ENCODE results near the gene BLOC1S1.

Gene BLOC1S1

DNA sequence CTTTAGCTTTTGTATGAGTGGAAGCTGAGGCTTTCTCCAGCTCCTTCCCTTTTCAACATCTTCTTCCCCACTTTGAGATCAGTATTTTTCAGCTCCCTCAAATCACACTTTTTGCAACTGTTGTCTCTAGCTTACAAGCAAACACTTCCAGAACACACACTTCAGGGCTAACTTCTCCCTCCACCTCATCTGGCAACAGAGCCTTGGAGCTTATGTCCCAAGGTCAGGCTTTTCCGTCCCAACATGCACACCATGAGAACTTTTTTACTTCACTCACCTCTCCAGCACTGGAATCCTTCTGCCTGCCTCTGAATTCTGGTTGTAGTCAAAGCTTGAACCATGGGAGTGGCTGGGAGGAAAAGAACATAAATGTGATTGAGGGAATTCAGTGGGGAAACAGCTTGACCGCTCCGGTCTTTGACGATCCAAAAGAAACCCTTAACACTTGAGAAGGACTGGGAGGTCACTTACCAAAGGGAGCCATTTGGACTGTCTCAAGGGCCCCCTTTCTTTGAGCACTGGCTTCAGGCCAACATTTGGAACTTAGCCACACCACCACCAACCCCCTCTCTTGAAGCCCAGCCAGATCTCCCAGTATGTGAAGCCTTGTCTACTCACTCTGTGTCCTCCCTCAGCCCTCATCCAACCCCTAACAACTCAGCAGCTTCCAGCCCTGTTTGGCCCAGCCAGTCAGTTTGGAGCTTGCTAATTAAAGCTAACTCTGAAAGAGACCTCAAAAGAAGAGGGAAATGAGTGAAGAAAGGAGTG lies 3.9 kb upstream of the BLOC1S1 start:
- no peak for DNase-seq (ENCODE audit: low spot score)

GRCh38 chr12:55712700-55713415 lies 3.0 kb upstream of the BLOC1S1 start:
- no peak for DNase-seq (ENCODE audit: low spot score)

GRCh38 chr12:55713721-55714120 lies 2.1 kb upstream of the BLOC1S1 start:
- DNase-seq (ENCODE audit: low spot score) = no peak

GRCh38 chr12:55715169-55715764 lies 579 bp upstream of the BLOC1S1 start:
- DNase-seq (ENCODE audit: low spot score) = no peak

DNA sequence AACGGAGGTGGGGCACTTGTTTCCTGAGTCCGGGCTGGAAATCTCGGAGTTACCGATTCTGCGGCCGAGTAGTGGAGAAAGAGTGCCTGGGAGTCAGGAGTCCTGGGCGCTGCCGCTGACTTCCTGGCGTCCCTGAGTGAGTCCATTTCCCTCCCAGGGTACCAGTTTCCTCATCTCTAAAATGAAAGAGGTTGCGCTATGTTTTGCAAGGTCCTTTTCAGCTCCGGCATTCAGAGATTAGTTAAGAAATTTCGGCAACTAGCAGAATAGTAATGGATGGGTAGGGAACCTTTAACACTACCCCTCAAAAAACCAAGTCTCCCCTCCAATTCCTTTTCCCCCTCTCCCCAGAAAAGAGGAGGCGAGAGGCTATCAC lies 724 bp downstream of the BLOC1S1 start:
- no peak for DNase-seq (ENCODE audit: low spot score)

DNA sequence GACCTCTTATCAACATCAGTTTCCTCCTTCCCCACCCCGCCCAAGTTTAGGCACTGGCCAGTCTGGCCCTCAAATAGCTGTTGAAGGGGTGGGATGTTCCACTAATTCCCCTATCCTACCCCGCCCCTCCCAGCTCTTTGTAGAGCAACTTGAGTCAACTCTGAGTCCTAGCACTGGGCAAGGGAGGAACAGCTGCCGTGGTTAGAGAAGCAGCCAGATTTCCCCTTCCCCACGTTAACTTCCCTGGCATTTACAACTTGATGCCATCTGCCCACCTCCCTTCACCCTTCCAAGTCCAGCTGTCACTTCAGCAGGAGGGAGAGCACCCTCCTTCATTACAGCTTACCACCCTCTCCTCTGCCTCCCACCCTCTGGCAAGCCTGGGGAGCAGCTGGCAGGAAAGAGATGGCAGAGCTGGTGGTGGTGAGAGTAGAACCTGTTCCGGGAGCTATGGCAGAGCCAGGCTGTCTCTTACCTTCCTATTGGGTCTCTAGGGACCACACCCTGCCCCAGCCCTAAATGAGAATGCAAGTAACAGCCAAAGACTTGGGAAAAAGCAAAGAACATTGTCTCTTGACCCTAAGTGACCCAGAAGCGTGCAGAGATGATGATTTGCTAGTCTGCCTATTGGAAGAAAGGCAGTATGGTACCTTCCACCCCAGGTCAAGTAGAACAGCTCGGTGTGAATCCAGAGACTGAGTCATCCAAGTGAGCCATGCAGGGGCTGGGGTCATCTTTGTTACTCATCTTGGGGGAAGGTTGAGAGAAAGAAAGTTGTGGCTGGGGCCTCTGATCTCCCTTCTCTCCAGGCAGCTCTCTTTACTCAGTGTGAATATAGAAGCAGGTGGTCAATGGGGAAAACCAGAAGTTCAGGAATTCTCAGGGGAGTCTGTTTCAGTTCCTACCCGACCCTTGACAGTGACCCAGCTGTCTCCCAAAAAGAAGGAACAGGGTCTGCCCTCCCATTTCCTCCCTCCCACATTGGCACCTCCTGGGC lies 1.5 kb downstream of the BLOC1S1 start:
- DNase-seq (ENCODE audit: low spot score) = no peak

- DNase-seq (ENCODE audit: low spot score) = no peak
Observed at GRCh38 chr12:55718015-55718414, 2.2 kb downstream of the BLOC1S1 start.

DNA sequence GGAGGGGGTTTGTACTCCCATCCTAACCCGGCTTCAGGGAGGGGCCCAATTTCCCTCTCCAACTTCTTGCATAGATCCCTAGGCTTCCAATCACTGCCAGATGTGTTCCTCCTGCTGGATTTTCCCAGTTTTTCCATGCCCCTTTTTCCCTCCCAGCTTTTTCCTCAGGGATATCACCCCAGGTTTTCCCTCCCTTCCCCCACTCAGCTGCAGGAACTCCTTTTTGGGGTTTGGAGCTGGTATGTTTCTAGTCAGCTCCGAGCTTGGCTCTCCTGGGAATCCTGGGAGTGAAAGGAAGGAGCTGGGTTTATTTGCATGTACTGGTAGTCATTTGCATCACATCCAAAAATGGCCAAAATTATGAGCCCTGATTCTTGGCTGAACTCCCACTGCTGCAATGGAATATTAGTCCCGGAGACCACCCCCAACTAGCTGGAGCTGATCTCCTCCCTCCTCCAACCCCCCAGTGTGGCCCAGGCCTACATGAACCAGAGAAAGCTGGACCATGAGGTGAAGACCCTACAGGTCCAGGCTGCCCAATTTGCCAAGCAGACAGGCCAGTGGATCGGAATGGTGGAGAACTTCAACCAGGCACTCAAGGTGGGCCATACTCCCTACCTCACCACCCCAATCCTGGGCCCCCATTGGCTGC lies 2.9 kb downstream of the BLOC1S1 start:
- no peak for DNase-seq (ENCODE audit: low spot score)

GRCh38 chr12:55719371-55719770 lies 3.5 kb downstream of the BLOC1S1 start:
- no peak for DNase-seq (ENCODE audit: low spot score)

DNA sequence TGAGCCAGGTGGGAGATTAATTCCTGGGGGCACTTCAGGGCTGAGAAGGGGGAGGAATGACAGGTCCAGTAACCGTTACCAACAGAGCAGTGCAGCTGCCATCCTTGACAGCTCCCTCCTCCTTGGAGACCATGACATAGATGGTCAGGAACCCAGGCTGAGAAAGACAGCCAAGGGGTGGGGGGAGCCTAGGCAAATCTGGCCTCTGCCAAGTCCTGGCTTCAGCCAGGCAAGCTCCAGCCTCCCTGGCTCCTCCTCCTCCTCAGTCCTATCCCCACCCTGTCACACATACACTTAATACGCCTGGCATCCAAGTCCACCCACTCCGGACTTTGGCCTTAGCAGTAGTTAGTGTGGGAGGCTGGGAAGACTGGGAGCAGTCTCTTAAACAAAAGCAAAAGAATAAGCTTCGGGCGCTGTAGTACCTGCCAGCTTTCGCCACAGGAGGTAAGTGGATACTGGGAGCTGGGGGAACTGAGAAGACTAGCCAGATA lies 4.3 kb downstream of the BLOC1S1 start, which contains the start of gene RDH5:
Gene RDH5 (plus strand): TSS at position 323 of the 494 bp plus-strand sequence. CDS start 792 bp downstream, outside the sequence.
- no peak for DNase-seq (ENCODE audit: low spot score)

GRCh38 chr12:55720894-55721444 lies 5.1 kb downstream of the BLOC1S1 start:
- DNase-seq (ENCODE audit: low spot score) = no peak

DNA sequence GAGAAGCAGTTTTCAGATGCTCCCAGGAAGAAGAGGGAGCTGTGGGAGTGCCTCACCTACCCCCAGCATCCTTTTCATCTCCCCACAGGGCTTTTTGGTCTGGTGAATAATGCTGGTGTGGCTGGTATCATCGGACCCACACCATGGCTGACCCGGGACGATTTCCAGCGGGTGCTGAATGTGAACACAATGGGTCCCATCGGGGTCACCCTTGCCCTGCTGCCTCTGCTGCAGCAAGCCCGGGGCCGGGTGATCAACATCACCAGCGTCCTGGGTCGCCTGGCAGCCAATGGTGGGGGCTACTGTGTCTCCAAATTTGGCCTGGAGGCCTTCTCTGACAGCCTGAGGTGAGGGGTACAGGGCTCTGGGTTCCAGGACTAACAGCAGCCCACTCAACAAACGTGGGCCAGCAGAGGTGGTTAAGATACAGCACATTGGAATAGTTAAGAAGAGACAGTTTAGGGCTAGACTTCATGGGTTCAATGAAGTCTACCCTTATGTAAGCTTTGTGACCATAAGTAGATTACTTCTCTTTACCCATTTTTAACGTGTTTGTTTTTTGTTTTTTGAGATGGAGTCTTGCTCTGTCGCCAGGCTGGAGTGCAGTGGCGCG lies 5.9 kb downstream of the BLOC1S1 start:
- DNase-seq (ENCODE audit: low spot score) = no peak

DNA sequence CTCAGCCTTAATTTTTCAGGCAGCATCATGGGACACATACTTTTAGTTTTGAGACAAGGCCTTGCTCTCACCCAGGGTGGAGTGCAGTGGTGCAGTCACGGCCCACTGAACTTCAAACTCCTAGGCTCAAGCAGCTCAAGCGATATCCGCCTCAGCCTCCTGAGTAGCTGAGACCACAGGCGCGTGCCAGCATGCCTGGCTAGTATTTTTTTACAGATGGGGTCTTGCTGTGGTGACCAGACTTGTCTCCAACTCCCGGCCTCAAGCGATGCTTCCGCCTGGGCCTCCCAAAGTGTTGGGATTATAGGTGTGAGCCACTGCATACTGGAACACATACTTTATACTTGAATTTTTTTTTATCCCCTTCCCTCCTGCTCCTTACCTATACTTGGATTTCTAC lies 7.1 kb downstream of the BLOC1S1 start:
- DNase-seq (ENCODE audit: low spot score) = no peak

GRCh38 chr12:55723516-55724225 lies 7.8 kb downstream of the BLOC1S1 start:
- no peak for DNase-seq (ENCODE audit: low spot score)

GRCh38 chr12:55724226-55724939 lies 8.5 kb downstream of the BLOC1S1 start:
- DNase-seq (ENCODE audit: low spot score) = peak; percentile 68

- no peak for DNase-seq (ENCODE audit: low spot score)
Observed at GRCh38 chr12:55724940-55725309, 9.1 kb downstream of the BLOC1S1 start.

DNA sequence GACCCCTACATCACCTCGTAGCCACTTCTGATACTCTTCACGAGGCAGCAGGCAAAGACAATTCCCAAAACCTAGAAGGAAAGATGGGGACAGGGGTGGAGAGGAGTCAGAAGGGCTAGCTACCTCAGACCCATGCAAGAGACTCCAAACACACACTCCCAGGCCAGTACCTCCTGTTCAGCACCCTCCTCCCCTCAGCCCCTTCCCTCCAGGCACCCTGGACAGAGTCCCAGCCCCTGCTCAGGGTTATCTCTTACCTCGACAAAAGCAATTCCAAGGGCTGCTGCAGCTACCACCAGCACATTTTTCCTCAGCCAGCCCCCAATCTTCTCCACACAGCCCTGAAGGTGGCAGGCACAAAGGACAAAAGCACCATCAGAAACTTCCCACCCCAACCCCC lies 9.7 kb downstream of the BLOC1S1 start:
- DNase-seq (ENCODE audit: low spot score) = no peak

- DNase-seq (ENCODE audit: low spot score) = no peak
Observed at GRCh38 chr12:55726971-55727370, 11.1 kb downstream of the BLOC1S1 start.

DNA sequence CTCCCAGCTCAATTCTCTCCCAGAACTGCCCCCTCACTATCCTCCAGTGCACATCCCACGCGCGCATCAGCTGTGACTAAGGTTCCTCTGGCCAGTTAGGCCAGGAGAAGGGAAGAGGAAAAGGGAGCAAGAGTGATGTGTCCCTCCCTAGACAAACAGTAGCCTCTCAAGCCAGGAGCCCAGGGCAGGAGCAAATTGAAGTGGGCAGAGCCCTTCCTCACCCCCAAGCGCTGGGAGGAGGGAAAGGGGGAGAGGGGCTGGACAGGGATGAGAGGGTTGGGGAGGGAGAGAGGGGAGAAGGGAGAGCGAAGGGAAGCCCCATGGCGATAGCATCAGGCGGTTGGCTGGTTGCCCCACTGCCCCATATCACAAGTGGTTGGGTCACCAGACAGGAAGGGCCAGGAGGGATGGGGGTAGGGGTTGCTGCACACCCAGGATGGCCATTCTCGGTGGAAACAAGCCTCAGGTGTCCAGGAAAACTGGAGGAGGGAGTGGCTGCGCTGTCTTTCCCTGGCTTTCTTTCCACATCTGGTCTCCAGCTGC lies 11.9 kb downstream of the BLOC1S1 start:
- DNase-seq (ENCODE audit: low spot score) = no peak
